Raji (cell line): Measurements from ENCODE around the gene DOCK7.
A peak's percentile ranks its signal among the peaks of the same experiment; 100 is the strongest.

Source experiments
- POLR2A ChIP-seq: IDR thresholded peaks from 2 replicates; pipeline ENCODE4 v1.6.1; 2011; ENCODE audit warnings: low read depth, low read length, control low read depth; ENCODE audit not compliant: insufficient read depth

Gene DOCK7

DNA sequence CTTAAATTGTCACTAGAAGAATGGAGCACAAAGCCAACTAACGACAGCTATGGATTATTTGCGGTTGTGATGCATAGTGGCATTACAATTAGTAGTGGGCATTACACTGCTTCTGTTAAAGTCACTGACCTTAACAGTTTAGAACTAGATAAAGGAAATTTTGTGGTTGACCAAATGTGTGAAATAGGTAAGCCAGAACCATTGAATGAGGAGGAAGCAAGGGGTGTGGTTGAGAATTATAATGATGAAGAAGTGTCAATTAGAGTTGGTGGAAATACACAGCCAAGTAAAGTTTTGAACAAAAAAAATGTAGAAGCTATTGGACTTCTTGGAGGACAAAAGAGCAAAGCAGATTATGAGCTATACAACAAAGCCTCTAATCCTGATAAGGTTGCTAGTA, 237.9 kb downstream of the DOCK7 start:
- no peak for TF ChIP-seq POLR2A

DNA sequence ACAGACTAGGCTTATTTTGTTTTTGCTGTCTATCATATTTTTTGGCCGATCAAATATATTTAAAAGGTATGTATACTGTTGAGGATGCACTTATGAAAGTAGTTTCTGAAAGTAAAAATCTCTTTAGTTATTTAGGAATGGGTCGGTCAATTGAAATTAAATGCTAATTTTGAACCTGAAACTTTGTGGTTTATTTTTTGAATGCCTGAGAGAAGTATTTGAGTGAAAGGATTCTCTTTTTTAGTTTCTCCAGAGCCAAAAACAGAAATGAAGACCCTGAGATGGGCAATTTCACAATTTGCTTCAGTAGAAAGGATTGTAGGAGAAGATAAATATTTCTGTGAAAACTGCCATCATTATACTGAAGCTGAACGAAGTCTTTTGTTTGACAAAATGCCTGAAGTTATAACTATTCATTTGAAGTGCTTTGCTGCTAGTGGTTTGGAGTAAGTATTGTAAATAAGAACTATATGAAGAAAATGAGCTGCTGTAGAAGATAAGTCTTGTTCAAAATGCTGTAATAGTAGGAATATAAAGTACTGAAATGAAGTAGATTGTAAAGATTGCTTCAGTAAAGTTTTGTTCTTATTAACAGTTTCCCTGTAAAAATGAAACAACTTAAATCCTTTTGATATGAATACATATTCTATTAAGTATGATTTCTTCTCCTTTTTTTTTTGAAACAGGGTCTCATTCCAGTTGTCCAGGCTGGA, 239.8 kb downstream of the DOCK7 start:
- no peak for TF ChIP-seq POLR2A

DNA sequence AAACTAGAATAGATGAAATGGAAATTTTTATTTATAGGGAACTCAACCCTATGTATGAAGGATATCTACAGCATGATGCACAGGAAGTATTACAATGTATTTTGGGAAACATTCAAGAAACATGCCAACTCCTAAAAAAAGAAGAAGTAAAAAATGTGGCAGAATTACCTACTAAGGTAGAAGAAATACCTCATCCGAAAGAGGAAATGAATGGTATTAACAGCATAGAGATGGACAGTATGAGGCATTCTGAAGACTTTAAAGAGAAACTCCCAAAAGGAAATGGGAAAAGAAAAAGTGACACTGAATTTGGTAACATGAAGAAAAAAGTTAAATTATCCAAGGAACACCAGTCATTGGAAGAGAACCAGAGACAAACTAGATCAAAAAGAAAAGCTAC, 243.5 kb downstream of the DOCK7 start:
- TF ChIP-seq POLR2A, result no peak

DNA sequence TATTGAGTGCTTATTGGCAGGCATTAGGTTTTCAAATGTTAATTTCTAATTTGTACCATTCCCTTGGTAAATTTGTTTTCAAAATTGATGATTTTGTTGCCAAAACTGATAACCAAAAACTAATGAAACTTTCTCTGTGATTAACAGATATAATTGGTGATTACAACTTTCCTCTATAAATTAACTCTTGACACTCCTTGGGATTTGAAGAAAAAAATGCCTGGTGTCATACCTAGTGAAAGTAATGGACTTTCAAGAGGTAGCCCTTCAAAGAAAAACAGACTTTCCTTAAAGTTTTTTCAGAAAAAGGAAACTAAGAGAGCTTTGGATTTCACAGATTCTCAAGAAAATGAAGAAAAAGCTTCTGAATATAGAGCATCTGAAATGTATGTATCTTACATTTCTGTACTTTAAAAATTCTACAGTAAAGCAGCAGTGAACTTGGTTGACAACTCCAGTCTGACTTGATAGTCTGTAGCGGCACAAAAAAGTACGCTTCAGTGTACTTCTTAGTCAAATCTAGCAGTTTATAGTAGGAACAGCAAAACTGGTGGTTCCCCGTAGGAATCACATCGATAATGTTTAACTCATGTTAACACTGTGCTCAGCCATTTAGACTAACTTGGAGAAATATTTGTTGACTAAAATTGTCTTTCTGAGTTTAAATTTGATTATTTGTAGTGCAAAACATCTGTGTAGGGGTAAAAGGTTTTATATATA, 248.4 kb downstream of the DOCK7 start:
- TF ChIP-seq POLR2A, result no peak

DNA sequence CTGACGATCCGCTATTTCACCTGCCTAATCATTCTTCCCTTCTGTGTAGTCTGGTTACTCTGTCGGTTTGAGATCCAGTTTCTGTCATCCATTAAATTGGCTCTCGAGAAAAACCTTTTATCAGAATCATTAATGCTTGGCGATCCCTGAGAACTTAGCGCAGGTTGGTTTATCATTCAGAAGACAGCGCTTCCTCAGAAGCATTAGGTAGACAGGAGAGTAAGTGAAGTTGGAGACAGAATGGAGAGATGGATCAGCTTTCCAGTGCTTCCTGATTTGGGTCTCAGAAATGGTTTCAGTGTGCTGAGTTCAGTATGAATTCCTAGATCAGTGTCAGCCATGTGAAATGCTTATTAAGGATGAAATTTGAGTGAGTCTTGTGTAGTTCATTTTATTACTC, 250.0 kb downstream of the DOCK7 start:
- TF ChIP-seq POLR2A, result no peak

DNA sequence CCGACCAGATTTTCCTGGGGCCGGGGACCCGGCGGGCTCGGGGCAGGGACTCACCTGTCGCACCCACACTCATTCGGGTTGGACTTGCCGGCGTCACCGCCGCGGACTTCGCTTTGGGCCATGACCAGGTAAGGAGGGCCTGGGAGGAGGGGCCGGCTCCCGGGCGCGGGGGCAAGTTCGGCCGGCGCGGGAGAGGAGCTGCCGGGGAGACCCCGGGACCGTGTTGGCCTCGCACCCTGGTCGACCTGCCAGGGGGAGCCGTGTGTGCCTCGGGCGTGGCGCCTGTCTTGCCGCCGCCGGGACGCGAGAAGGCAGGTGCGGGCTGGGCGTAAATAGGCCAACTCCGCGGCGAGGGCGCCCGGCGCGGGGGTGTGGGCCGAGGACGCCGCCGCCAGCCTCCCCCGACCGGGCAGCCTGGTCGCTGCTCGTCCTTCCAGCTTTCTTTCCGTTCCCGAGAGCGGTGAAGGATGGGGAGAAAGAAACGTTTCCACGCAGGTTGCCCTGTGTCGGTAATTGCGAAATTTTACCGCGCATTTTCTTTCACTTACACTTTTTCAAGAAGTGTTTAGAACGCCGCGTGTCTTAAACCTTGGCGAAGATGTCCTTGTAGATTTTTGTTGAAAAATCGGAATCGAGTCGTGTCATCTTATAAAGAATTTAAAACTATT, 250.8 kb downstream of the DOCK7 start:
- no peak for TF ChIP-seq POLR2A

DNA sequence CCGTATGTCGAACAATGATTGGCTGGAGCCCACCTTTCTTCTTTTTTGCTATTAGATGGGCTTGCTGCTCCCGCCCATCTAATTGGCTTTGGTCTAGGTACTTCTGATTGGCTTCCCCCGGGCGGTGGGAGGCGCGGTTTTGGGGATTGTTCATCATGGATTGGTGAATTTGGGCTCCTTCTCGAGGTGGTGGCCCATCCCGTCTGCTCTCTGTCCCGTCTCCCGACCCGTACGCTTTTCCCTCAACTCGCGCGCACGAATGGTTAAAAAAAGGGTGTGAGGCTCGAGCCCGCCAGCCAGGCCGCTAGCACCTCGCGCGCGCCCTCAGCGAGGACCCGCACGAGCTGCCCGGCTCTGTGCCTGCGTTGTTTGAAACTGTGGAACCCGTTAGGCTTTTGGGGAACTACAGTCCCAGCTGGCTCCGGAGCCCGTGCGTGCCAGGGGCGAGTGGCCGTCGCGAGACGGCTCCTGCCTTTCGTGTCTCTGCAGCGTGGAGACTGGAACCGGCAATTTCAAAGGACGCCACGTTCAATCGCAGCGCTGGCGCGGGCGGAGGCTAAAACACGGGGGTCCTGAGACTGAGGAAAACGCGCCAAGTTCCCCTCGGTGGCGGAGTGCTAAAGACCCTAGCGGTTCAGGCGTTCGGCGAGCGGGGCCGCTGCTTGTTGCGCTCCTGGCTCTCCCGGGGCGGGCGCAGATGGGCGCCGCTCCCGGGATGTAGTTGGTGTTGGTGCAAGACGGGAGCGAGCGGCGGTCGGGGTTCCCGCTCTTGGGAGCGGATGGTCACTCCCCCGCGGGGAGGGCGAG, 251.5 kb downstream of the DOCK7 start, which contains the start of gene USP1:
USP1 (plus strand) TSS at position 584 of the 807 bp plus-strand sequence. CDS start 2,819 bp downstream, outside the sequence.
- peak; percentile 79 for TF ChIP-seq POLR2A

DNA sequence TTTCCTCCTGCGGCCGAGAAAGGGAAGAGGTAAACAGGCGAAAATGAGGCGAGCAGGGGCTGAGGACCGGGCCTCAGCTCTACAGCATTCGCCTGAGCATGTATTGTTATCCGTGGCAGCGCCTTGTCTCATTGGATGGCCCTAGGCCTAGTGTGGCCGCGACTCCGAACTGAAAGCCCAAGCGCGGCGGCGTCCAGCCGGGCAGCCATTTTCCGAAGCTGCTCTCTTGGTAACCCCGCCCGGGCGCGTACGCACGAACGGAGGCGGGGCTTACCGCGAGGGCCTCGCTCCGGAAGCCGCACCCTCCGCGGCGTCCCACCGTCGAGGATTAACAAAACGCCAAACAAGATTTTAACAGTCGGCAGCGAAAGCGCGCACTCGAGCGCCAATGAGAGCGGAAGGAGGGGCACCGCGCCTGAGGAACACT, 252.1 kb downstream of the DOCK7 start:
- TF ChIP-seq POLR2A, result peak; percentile 91

DNA sequence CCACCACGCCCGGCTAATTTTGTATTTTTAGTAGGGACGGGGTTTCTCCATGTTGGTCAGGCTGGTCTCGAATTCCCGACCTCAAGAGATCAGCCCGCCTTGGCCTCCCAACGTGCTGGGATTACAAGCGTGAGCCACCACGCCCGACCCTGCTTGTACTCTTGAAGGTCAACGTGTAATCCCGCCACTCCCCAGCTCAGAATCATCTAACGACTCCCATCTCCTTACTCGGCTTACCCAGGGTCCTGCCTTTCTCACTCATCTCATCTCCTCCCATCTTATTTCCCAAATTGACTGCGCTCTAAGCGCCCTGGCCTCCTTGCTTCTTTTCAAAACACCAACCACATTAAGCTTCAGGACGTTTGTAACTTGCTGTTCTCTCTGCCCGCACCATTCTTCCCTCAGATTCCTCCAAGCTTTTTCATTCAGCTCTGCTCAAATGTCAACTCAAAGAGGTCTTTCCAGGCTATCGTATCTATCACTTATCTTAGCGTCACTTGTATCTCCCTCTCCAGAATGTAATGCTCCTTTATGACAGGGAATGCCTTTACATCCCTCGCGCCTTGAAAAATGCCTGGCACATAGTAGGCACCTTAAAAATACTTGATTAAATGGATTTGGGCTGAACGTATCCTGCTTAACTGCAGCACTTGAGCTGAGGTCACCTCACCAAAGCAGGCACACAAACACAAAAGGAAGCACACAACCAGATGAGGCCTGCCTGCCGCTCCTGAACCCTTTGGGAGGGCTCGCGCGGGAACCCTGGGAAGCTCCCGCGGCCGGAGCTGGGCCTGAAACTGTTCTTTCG, 252.8 kb downstream of the DOCK7 start:
- TF ChIP-seq POLR2A, result no peak

DNA sequence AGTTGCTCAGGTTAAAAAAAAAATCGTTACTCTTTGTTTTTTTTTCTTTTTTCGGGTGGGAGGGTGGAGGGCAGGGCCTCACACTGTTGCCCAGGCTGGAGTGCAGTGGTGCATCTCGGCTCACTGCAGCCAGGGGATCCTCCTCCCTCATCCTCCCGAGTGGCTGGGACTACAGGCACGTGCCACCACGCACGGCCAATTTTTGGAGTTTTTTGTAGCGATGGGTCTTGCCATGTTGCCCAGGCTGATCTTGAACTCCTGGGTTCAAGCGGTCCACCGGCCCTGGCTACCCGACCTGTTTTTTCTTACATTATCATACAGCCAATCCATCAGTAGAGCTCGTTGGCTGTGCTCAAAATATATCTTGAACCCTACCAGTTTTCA, 253.6 kb downstream of the DOCK7 start:
- TF ChIP-seq POLR2A, result no peak

DNA sequence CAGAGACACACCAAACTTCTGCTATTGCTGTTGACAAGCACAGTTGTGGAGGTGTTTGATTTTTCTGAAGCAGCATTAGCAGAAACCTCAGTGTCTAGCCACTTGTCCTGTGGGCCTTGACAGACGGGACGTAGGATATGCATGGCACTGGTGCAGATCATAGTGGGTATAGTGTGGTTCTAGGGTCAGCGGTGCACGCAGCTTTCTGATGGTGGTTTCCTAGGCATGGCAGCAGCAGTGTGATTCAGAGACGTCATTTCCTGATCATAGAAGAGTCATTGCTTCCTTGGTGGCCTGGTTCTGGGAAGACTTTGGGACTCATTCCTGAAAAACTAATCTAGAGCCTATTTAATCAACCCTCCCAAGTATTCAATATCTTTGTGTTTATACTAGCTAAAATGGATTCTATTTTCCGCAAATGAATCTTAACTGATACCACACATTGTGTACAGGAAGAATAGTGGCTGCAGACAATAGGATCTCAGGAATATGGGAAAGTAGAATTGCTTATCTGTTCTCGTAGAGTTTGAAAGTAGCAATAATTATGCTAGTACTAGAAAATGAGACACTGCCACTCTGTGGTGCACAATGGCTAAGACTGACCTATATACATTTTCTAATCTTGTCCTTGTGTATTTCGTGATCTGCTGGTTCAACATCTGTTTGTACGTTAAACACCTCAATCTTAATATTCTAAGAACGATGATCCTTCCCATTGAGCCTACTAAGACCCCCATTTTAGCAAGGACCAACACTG, 254.1 kb downstream of the DOCK7 start:
- no peak for TF ChIP-seq POLR2A

DNA sequence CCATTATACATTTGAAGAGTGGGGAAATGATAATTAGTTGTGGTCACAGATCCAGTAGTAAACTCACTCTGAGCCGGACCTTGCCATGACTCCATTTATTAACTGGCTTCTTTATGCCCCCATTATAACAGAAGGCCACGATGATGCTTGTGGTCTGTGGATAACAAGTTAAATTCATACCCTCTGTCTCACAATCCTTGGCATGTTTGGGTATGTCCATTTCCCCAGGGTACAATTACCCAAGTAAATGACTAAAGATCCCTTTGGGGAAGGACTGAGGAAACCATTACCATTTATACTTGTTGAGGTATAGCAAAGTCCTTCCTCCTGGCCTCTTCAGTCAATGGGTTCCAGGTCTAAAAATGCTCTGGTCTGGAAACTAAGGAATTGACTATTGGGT, 258.6 kb downstream of the DOCK7 start:
- TF ChIP-seq POLR2A, result no peak

DNA sequence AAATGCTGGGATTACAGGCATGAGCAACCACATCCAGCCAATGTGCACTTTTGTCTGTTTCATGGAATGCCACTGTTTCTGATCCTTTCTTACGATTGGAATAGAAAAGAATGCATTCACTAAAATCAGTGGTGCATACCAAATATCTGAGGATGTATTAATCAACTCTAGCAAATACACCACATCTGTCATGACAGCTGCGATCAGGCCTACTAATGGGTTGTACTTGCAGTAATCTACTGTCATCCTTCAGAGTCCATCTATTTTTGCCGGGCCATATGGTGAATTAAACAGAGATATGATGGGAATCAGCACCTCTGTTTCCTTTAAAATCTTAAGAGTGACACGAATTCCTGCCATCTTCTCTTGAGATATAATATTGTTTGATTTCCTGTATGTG, 259.8 kb downstream of the DOCK7 start:
- TF ChIP-seq POLR2A, result no peak

DNA sequence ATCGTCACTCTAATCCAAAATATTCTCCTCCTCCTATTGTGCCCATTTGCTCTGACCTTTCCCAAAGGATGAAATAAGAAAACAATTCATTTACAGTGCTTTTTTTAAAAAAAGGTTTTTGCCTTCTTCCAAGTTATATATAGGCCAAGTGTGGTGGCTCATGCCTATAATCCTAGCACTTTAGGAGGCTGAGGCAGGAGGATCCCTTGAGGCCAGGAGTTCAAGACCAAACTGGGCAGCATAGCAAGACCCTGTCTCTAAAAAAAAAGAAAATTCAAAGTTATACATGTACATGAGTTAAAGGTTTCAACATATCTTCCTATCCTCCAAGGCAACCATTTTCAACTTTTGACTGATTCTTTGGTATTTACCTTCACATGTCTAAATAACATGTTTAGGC, 261.4 kb downstream of the DOCK7 start:
- no peak for TF ChIP-seq POLR2A
